ENCODE results near the gene LRMDA. TPM values are rescaled to one million over a fixed set of nuclear protein-coding genes. Genes with fewer than 3 reads are reported as not detected.

The LRMDA gene
- total and polyA plus RNA-seq, 2 of the 13 experiments (the other 11 are each of a cell fraction or from before 2014, with no cell fraction given): 13.4 to 22.0 TPM

DNA sequence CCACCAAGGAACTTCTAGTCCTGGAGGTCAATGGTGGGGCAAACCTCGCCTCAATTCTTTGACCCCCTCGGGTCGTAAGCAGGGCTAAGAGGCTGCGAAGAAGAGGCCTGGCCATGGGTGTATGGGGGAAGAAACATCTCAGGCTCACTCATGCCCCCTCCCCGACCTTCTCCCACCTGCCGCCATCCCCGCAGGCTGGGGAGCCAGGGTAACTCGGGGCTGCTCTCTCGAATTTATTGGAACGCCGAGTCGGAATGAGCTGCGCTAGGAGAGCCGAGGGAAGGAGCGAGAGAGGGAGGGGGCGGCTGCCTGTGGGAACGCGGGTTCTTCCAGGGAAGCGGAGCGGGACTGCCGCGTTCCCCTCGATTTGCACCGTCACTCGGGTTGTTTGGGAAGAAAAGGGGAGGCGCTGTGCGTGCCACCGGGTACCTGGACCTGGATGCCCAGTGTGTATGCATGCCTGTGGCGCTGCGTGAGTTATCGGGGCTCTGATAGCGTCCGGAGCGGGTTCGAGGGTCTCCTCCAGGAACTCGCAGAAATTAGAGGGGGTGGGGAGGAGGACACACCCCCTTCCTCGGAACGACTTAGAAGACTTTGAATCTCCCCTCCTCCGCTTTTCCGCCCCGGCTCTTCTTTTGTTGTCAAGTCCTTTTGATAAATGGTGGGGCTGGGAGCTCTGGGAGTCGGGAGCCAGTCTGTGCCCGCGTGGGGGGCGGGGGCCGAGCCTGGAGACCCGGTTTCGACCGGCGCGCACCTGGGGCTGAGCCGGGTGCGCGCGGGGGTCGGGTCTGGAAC lies 28.1 kb upstream of the LRMDA start (continued):
- TF ChIP-seq ZBTB38 (CRISPR knock-in tag; IDR thresholded peaks at IDR 0.05) (peak; percentile 11; the same call in 1 of the 2 replicates), ZNF256 (CRISPR knock-in tag; conservative IDR thresholded peaks at IDR 0.05) (no peak), TAF15 (IDR thresholded peaks at IDR 0.05; ENCODE audit: low read depth, low read length, poor library complexity, severe bottlenecking) (peak; percentile 2), NCOA2 (CRISPR knock-in tag; IDR thresholded peaks at IDR 0.05) (0 out of 2 replicates have a peak, but pooled peaks have one; percentile 20), HOXA7 (CRISPR knock-in tag; IDR thresholded peaks at IDR 0.05) (0 out of 2 replicates have a peak, but pooled peaks have one; percentile 54), NFIB (CRISPR knock-in tag; IDR thresholded peaks at IDR 0.05; ENCODE audit: borderline replicate concordance) (no peak), ZFP37 (CRISPR knock-in tag; IDR thresholded peaks at IDR 0.05; ENCODE audit: borderline replicate concordance) (no peak), TP53 (CRISPR knock-in tag; conservative IDR thresholded peaks at IDR 0.05) (no peak), ZNF441 (CRISPR knock-in tag; IDR thresholded peaks at IDR 0.05; ENCODE audit: borderline replicate concordance) (peak; percentile 18; the same call in 1 of the 2 replicates), ZNF563 (CRISPR knock-in tag; IDR thresholded peaks at IDR 0.05) (0 out of 2 replicates have a peak, but pooled peaks have one; percentile 30), ZNF329 (CRISPR knock-in tag; IDR thresholded peaks at IDR 0.05; ENCODE audit: low read depth) (no peak), RARG (CRISPR knock-in tag; IDR thresholded peaks at IDR 0.05; ENCODE audit: low read depth) (no peak), SAP130 (CRISPR knock-in tag; IDR thresholded peaks at IDR 0.05; ENCODE audit: low read depth) (peak; percentile 10), HES4 (CRISPR knock-in tag; IDR thresholded peaks at IDR 0.05; ENCODE audit: borderline replicate concordance) (peak; percentile 82; the same call in 1 of the 2 replicates), ZNF780A (CRISPR knock-in tag; IDR thresholded peaks at IDR 0.05) (0 out of 2 replicates have a peak, but pooled peaks have one; percentile 46)
- TF ChIP-seq, protein P1, sequence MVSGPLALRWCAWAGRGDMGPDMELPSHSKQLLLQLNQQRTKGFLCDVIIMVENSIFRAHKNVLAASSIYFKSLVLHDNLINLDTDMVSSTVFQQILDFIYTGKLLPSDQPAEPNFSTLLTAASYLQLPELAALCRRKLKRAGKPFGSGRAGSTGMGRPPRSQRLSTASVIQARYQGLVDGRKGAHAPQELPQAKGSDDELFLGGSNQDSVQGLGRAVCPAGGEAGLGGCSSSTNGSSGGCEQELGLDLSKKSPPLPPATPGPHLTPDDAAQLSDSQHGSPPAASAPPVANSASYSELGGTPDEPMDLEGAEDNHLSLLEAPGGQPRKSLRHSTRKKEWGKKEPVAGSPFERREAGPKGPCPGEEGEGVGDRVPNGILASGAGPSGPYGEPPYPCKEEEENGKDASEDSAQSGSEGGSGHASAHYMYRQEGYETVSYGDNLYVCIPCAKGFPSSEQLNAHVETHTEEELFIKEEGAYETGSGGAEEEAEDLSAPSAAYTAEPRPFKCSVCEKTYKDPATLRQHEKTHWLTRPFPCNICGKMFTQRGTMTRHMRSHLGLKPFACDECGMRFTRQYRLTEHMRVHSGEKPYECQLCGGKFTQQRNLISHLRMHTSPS (CRISPR knock-in tag; IDR thresholded peaks at IDR 0.05; ENCODE audit: low read depth): no peak; the same call in 1 of the 2 replicates
- TF ChIP-seq, protein P2, sequence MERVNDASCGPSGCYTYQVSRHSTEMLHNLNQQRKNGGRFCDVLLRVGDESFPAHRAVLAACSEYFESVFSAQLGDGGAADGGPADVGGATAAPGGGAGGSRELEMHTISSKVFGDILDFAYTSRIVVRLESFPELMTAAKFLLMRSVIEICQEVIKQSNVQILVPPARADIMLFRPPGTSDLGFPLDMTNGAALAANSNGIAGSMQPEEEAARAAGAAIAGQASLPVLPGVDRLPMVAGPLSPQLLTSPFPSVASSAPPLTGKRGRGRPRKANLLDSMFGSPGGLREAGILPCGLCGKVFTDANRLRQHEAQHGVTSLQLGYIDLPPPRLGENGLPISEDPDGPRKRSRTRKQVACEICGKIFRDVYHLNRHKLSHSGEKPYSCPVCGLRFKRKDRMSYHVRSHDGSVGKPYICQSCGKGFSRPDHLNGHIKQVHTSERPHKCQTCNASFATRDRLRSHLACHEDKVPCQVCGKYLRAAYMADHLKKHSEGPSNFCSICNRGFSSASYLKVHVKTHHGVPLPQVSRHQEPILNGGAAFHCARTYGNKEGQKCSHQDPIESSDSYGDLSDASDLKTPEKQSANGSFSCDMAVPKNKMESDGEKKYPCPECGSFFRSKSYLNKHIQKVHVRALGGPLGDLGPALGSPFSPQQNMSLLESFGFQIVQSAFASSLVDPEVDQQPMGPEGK (CRISPR knock-in tag; IDR thresholded peaks at IDR 0.05): 0 out of 2 replicates have a peak, but pooled peaks have one; percentile 9
- TF ChIP-seq, protein P3, sequence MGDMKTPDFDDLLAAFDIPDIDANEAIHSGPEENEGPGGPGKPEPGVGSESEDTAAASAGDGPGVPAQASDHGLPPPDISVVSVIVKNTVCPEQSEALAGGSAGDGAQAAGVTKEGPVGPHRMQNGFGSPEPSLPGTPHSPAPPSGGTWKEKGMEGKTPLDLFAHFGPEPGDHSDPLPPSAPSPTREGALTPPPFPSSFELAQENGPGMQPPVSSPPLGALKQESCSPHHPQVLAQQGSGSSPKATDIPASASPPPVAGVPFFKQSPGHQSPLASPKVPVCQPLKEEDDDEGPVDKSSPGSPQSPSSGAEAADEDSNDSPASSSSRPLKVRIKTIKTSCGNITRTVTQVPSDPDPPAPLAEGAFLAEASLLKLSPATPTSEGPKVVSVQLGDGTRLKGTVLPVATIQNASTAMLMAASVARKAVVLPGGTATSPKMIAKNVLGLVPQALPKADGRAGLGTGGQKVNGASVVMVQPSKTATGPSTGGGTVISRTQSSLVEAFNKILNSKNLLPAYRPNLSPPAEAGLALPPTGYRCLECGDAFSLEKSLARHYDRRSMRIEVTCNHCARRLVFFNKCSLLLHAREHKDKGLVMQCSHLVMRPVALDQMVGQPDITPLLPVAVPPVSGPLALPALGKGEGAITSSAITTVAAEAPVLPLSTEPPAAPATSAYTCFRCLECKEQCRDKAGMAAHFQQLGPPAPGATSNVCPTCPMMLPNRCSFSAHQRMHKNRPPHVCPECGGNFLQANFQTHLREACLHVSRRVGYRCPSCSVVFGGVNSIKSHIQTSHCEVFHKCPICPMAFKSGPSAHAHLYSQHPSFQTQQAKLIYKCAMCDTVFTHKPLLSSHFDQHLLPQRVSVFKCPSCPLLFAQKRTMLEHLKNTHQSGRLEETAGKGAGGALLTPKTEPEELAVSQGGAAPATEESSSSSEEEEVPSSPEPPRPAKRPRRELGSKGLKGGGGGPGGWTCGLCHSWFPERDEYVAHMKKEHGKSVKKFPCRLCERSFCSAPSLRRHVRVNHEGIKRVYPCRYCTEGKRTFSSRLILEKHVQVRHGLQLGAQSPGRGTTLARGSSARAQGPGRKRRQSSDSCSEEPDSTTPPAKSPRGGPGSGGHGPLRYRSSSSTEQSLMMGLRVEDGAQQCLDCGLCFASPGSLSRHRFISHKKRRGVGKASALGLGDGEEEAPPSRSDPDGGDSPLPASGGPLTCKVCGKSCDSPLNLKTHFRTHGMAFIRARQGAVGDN (CRISPR knock-in tag; IDR thresholded peaks at IDR 0.05): peak; percentile 69
- TF ChIP-seq, protein P4, sequence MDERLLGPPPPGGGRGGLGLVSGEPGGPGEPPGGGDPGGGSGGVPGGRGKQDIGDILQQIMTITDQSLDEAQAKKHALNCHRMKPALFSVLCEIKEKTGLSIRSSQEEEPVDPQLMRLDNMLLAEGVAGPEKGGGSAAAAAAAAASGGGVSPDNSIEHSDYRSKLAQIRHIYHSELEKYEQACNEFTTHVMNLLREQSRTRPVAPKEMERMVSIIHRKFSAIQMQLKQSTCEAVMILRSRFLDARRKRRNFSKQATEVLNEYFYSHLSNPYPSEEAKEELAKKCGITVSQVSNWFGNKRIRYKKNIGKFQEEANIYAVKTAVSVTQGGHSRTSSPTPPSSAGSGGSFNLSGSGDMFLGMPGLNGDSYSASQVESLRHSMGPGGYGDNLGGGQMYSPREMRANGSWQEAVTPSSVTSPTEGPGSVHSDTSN (CRISPR knock-in tag; IDR thresholded peaks at IDR 0.05): no peak

Data from HepG2 (cell line).